Fibroblast of lung (primary cell): ENCODE measurements around the gene TXNDC12.

Experiments used
- EZH2 ChIP-seq: IDR thresholded peaks from 2 replicates; pipeline ENCODE4 v1.5.1; 2012; ENCODE audit warnings: low read length, control low read depth, mild to moderate bottlenecking; ENCODE audit errors: missing control alignments
- TF ChIP-seq, protein P1 (sequence below), 2 donors: IDR thresholded peaks in 1 of 2; conservative IDR thresholded peaks in 1 of 2; 1 replicate in 1 of 2; 2 replicates in 1 of 2; pipeline ENCODE4 v1.5.1; 2011 to 2012; ENCODE audit warnings: low read length in 2 of 2, control low read depth in 1 of 2, inconsistent platforms in 1 of 2, low read depth in 1 of 2, mild to moderate bottlenecking in 1 of 2

GRCh38 chr1:51990478-51990965, 64.5 kb downstream of the TXNDC12 start, which contains the start of gene RAB3B:
- TF ChIP-seq, protein P1, sequence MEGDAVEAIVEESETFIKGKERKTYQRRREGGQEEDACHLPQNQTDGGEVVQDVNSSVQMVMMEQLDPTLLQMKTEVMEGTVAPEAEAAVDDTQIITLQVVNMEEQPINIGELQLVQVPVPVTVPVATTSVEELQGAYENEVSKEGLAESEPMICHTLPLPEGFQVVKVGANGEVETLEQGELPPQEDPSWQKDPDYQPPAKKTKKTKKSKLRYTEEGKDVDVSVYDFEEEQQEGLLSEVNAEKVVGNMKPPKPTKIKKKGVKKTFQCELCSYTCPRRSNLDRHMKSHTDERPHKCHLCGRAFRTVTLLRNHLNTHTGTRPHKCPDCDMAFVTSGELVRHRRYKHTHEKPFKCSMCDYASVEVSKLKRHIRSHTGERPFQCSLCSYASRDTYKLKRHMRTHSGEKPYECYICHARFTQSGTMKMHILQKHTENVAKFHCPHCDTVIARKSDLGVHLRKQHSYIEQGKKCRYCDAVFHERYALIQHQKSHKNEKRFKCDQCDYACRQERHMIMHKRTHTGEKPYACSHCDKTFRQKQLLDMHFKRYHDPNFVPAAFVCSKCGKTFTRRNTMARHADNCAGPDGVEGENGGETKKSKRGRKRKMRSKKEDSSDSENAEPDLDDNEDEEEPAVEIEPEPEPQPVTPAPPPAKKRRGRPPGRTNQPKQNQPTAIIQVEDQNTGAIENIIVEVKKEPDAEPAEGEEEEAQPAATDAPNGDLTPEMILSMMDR (conservative IDR thresholded peaks at IDR 0.05 in 1 of 2, IDR thresholded peaks at IDR 0.05 in 1 of 2; ENCODE audit: low read depth in 1 of 2, low read length in 2 of 2) = no peak
- TF ChIP-seq EZH2 = no peak
